NCI-H2029 (cell line): ENCODE measurements around the gene ARHGAP44.

Experiments
- DNase-seq: peaks from one replicate; lab custom pipeline; 2025; lab: John Stamatoyannopoulos, UW

ARHGAP44 gene

DNA sequence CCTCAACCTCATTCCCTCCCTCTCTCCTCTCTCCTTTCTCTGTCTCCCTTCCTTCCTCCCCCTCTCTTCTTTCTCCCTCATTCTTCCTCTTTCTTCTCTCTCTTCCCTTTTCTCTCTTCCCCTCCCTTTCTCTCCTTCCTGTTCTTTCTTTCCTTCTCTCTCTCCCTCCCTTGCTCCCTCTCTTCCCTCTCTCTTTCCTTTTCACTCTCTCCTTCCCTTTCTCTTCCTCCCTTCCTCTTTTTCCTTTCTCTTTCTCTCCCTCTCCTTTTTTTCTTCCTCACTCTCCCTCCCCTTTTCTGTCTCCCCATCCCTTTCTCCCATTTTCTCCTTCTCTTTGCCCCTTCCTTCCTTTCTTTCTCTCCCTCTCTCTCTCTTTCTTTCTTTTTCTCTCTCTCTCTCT, 236.4 kb downstream of the ARHGAP44 start:
- DNase-seq = no peak

DNA sequence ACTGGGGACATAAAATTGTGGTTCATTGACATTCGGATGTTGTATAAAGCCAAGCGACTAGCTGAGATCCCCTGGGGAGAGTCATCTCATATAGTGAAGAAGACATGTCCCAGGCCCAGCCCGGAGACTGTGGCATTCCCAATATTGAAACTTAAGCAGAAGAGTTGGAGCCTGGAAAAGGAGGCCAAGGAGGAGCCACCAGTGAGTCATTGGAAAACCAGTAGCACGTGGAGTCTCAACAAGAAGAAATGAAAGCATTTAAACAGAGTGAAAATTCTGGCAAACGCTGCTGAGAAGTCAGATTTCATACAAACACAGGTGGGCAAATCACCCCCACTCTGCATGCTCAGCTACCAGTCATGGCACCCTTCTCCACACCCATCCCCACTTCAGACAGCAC, 237.9 kb downstream of the ARHGAP44 start:
- DNase-seq = no peak

DNA sequence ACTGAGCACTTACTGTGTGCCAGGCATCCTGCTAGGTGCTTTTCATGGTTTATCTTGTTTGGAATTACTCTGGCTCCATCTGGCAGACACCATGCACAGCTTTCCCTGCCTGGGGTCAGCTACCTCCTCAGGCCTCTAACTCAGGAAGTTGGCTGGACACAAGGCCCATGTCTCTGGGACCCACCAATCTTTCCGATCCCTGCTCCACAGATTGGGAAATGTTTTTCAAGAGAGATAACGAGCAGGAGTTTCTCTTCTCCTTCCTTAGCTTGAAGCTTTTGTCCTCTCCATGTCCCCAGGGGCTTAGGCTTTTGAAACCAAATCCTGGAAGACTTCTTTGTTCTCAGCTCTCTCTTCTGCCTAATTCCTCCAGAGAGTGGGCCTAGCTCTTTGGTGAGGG, 240.0 kb downstream of the ARHGAP44 start:
- DNase-seq = no peak

DNA sequence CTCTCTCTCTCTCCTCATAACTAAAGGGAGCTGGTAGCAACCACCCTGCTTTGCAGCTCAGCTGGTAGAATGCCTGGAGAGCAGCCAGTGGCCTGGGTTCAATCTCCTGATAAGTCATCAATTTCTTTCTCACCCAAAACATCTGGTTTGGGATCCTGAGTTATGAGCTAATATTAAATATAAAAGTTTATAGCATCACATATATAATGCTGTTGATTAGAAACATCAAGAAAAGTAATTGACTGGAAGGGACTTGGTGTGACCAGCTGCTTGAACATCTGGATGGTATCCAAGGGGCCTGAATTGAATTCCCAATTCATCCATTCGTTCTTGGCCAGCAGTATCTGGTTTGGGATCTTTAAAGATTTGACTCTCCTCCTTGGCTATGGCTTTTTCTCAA, 240.8 kb downstream of the ARHGAP44 start:
- DNase-seq = no peak

DNA sequence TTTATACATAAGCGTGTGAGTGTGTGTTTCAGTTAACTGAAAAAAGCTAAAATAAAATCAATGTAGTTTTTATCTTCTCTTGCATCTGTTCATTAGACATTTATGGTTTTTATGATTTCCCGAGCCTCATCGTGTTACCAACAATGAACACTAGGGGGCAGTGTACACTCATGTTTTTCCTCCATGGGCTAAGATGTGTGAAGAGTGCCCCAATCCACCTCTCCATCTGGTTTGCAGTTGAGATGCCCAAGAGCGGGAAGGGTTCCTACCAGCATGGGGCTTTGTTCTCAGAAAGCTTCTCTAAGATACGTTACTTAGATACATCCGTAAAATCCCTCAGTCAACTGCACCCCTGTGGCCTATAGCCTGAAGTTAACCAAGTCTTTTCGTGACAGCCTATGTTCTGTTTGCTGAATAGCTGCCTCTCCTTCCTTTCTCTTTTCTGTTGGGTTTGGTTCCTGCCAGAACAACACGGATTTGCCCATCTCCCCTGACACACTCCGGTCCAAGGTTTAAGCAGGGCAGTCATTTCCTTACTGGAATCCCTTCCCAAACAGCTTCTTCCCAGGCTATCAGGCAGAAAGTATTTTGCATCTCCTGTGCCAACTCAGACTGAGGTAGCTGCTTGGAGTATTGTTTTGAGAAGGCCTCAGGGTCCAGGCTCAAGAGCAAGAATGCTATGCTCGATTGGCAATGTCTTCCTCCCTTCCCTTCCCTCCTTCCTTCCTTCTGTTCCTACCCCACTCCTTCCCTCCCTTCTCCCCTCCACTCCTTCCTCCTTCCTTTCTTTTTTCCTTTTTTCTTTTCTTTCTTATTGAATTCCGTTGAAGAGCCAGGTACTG, 241.4 kb downstream of the ARHGAP44 start:
- DNase-seq = peak; percentile 35

DNA sequence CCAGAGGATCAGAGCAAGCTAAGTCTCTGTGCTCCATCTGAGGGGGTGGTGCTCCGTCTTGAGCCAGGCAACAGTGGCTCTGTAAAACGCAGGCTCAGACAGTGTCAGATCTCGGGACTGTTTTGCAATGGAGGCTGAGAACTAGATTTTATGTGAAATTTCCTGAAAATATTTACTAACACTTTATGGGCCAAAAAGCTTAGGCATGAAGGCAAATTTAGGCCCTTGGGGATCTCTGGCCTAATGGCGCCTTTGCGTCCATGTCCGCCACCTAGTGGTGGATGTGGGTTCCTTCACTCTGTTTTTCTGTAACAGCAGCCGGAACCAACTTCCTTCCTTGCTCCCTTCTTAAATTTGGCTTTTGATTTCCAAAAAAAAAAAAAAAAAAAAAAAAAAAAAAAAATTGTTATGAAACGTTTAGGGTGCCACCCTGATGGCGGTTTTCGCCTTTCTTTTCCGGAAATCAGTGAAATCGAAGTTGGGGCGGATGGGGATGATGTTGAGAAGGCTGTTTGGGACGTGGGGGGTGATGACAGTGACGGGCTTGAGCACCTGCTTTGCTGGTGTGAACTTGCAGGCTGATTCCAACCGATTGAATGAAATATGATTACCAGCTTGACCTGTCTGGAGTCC, 242.5 kb downstream of the ARHGAP44 start:
- no peak for DNase-seq

DNA sequence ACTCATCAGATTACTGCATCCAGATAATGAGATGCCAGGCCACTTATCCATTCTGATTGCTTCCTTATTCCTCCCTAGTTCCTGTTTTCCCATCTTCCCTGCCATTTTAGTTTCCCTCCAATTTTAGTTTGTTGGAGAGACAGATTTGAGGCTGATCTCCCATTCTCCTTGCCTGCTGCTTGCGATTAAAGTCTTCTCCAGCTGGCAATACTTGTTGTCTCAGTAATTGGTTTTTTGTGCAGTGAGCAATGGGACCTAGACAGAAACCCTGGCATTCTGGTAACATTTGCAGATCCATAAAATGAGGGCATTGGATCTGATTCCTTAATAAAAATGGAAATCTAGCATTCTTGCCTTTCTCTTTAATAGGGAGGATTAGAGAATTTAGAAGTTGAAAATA, 246.1 kb downstream of the ARHGAP44 start:
- no peak for DNase-seq

DNA sequence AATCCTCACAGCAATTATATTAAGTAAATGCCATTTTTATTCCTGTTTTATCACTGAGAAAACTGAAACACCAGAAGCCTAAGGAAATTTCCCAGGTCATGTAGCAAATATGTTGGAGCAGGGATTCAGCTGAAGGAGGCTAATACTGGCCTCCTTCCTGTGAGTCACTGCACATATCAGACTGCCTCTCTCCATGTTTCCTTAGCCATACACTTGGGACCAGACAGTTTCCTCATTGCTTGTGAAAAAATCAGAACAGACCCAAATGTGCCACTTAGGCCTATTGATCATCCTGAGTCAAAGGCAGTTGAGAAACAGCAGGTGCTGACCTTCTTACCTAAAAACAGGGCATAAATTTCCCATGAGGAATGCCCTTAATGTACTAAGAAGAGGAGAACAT, 247.5 kb downstream of the ARHGAP44 start:
- DNase-seq = no peak

DNA sequence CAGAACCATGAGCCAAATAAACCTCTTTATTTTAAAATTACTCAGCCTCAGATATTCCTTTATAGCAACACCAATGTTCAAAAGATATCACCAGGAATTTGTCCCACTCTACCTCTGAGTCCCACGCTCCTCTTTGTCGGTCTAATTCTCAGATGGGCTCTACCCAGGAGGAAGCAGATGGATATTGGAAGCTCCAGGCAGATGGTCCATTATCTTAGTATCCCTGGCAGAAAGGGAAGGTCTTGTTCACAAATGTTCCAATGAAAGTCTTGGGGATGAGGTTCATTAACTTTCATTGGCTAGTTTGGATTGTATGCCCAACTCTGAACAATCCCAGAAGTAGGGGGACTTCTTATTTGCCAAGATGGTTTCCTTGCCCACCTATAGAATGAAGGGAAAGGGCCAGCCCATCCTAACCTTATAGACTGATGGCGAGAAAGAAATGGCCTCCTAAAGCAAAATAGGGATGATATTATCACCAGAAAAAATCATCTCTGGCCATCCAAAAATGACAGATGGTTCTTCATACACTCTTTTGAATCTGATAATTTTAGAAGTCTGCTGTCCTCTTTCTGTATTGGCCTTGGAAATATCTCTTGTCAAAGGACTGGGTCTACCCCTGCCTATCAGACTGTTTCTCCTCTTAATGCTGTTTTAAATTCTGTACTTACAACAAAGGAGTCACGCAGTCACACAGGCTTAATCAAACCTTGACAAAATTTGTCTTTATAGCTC, 249.8 kb downstream of the ARHGAP44 start:
- DNase-seq = no peak
